Upper lobe of left lung (tissue), 6 donors: ENCODE data around the gene CTU1. TPM values are rescaled to one million over a fixed set of nuclear protein-coding genes. Genes with fewer than 3 reads are reported as not detected.

ENCODE experiments used
- ATAC-seq, 2 donors: fragments of 200-7000 bp; cut with Tn5 transposase; one replicate each; pipeline ENCODE4 v1.9.1; 2022; ENCODE audit warnings: mild to moderate bottlenecking in 2 of 2, moderate library complexity in 2 of 2; ENCODE audit not compliant: low FRiP score in 2 of 2
- DNase-seq, 2 donors: peaks; one replicate each; pipeline ENCODE4 v3.0.0-alpha.2; 2019 to 2020
- H3K27ac ChIP-seq, 4 donors: fragments of 200-600 bp; sonication (generic); one replicate each; pipeline ENCODE4 v1.5.1; 2016 to 2019
- H3K27me3 ChIP-seq, 4 donors: fragments of 200-600 bp; sonication (generic); one replicate each; pipeline ENCODE4 v1.5.1; 2017 to 2019
- H3K36me3 ChIP-seq, 4 donors: fragments of 200-600 bp; sonication (generic); one replicate each; pipeline ENCODE4 v1.5.1; 2016 to 2019
- H3K4me1 ChIP-seq, 4 donors: fragments of 200-600 bp; sonication (generic); one replicate each; pipeline ENCODE4 v1.5.1; 2018 to 2019
- H3K4me3 ChIP-seq, 4 donors: fragments of 200-600 bp; sonication (generic); one replicate each; pipeline ENCODE4 v1.5.1; 2017 to 2019; ENCODE audit warnings: mild to moderate bottlenecking in 2 of 4, moderate library complexity in 1 of 4
- H3K9me3 ChIP-seq, 4 donors: fragments of 200-600 bp; sonication (generic); one replicate each; pipeline ENCODE4 v1.5.1; 2018 to 2019
- CTCF ChIP-seq, 6 experiments: fragments of 450-650 bp in 4 of 6; fragments of 200-600 bp in 2 of 6; sonication (generic) in 2 of 6; IDR thresholded peaks; one replicate each; pipeline ENCODE4 v1.5.1; 2016 to 2019; ENCODE audit warnings: antibody characterized with exemption in 6 of 6
- EP300 ChIP-seq, 4 donors: sonication (generic); formaldehyde crosslinking; IDR thresholded peaks; one replicate each; pipeline ENCODE4 v1.5.1; 2017; ENCODE audit warnings: antibody characterized with exemption in 4 of 4, control low read depth in 2 of 4
- POLR2A ChIP-seq, 4 donors: fragments of 450-650 bp; IDR thresholded peaks; one replicate each; pipeline ENCODE4 v1.5.1; 2016 to 2017; ENCODE audit warnings: antibody characterized with exemption in 4 of 4, mild to moderate bottlenecking in 2 of 4
- POLR2AphosphoS5 ChIP-seq, 2 donors: sonication (generic); formaldehyde crosslinking; IDR thresholded peaks; one replicate each; pipeline ENCODE4 v1.5.1; 2017; ENCODE audit warnings: antibody characterized with exemption in 2 of 2
- WGBS, 2 donors: methylation state at CpG; one replicate each; pipeline ENCODE4 v1.1.5; 2017 to 2018; 5-methylcytosine and 5-hydroxymethylcytosine counted together
- total RNA-seq, 6 donors: library from RNA; depleted of rRNA in 4 of 6; stranded (reverse); fragments of >200 nt in 4 of 6; gene quantifications; one replicate each; pipeline versions ENCODE4 v1.1.0 to v1.2.1, GENCODE V29; 2016 to 2021
- donor health status: DM: no; HTN: no; CAD: no; lungs with moderate emphysema.
- donor health status: DM: no; HTN: yes; CAD: no; lungs with severe emphysema.

Gene CTU1
- total RNA-seq: 10 to 100 TPM in 5 of 6 donors, 1 to 10 TPM in 1; 9.5 to 23.0 (median 15.1) TPM

- DNase-seq (peak; percentile 98 to 99), ATAC-seq (peak; percentile 98 to 99)
- peak in 2 of 4 donors; percentile 61 to 71 for TF ChIP-seq POLR2A (IDR thresholded peaks at IDR 0.05)
- TF ChIP-seq CTCF (IDR thresholded peaks at IDR 0.05): peak in 4 of 6 experiments; percentile 33 to 61 (median 42)
- TF ChIP-seq EP300 (IDR thresholded peaks at IDR 0.05): peak in 1 of 4 donors; percentile 16
- peak; percentile 81 to 85 for TF ChIP-seq POLR2AphosphoS5 (IDR thresholded peaks at IDR 0.05)
- WGBS, 2 donors: 0% methylated on average over 29 to 43 of the region's 43 CpGs
- H3K27ac ChIP-seq: peak within 1 kb of the TSS; percentile 54 to 82 (median 68)
- peaks cover 0 to 19% (median 9%) of the 10 kb centered on the region in 4 donors for H3K36me3 ChIP-seq
- H3K9me3 ChIP-seq: no peaks in the 10 kb centered on the region
- peak within 1 kb of the TSS; percentile 39 to 78 (median 72) for H3K4me3 ChIP-seq
- H3K27me3 ChIP-seq: no peaks in the 10 kb centered on the region
- H3K4me1 ChIP-seq: peaks cover 12 to 21% (median 15%) of the 10 kb centered on the region in 4 donors
Observed at GRCh38 chr19:51108066-51108804, at the start of gene CTU1. TSS of gene CTU1 (minus strand) at chr19:51108409. CDS start at chr19:51104569, 3,840 bp downstream.

GRCh38 chr19:51157265-51157664 lies 49.1 kb upstream of the CTU1 start:
- TF ChIP-seq CTCF (IDR thresholded peaks at IDR 0.05): no peak
- TF ChIP-seq POLR2A (IDR thresholded peaks at IDR 0.05): no peak
- no peak for TF ChIP-seq EP300 (IDR thresholded peaks at IDR 0.05)
- no peak for TF ChIP-seq POLR2AphosphoS5 (IDR thresholded peaks at IDR 0.05)
- H3K4me1 ChIP-seq: no peaks in the 10 kb centered on the region
- WGBS, 2 donors: 45 to 52% methylated on average over 2 of the region's 2 CpGs

GRCh38 chr19:51156710-51157109 lies 48.5 kb upstream of the CTU1 start:
- H3K4me3 ChIP-seq: no peak overlapping the region
- H3K9me3 ChIP-seq: no peaks in the 10 kb centered on the region
- ATAC-seq (no peak), DNase-seq (no peak)
- H3K4me1 ChIP-seq: no peaks in the 10 kb centered on the region
- no peaks in the 10 kb centered on the region for H3K27me3 ChIP-seq
- WGBS, 2 donors: 45 to 78% methylated on average over 2 of the region's 2 CpGs
- H3K27ac ChIP-seq: no peak overlapping the region
- no peaks in the 10 kb centered on the region for H3K36me3 ChIP-seq
- TF ChIP-seq POLR2AphosphoS5 (IDR thresholded peaks at IDR 0.05): no peak
- no peak for TF ChIP-seq POLR2A (IDR thresholded peaks at IDR 0.05)
- TF ChIP-seq EP300 (IDR thresholded peaks at IDR 0.05): no peak
- no peak for TF ChIP-seq CTCF (IDR thresholded peaks at IDR 0.05)

More at GRCh38 chr19:51157265-51157664, 49.1 kb upstream of the CTU1 start:
- no peaks in the 10 kb centered on the region for H3K27me3 ChIP-seq
- ATAC-seq (no peak), DNase-seq (no peak)
- H3K36me3 ChIP-seq: no peaks in the 10 kb centered on the region
- no peak overlapping the region for H3K4me3 ChIP-seq
- H3K27ac ChIP-seq: peak overlapping the region in 1 of 4 donors; percentile 13
- H3K9me3 ChIP-seq: no peaks in the 10 kb centered on the region

- Histone ChIP-seq H3K27ac (no peak overlapping the region), H3K36me3 (no peaks in the 10 kb centered on the region), H3K4me1 (no peaks in the 10 kb centered on the region), H3K4me3 (no peak overlapping the region), H3K9me3 (no peaks in the 10 kb centered on the region), H3K27me3 (no peaks in the 10 kb centered on the region)
- WGBS, 2 donors: 69 to 81% methylated on average over 3 of the region's 3 CpGs
- ATAC-seq (no peak), DNase-seq (no peak)
- TF ChIP-seq POLR2AphosphoS5 (IDR thresholded peaks at IDR 0.05) (no peak), CTCF (IDR thresholded peaks at IDR 0.05) (no peak), EP300 (IDR thresholded peaks at IDR 0.05) (no peak), POLR2A (IDR thresholded peaks at IDR 0.05) (no peak)
Observed at GRCh38 chr19:51150627-51151026, 42.4 kb upstream of the CTU1 start.
